ENCODE results near the gene SLC25A25. TPM values are rescaled to one million over a fixed set of nuclear protein-coding genes. Genes with fewer than 3 reads are reported as not detected.
"Not testable (repeated sequence)": the region's sequence is repeated elsewhere in the genome, so short reads cannot be mapped to it uniquely, and the experiment has no call there.

Gene SLC25A25
- total RNA-seq, 1 experiment from 2014 or later: 30.8 TPM

DNA sequence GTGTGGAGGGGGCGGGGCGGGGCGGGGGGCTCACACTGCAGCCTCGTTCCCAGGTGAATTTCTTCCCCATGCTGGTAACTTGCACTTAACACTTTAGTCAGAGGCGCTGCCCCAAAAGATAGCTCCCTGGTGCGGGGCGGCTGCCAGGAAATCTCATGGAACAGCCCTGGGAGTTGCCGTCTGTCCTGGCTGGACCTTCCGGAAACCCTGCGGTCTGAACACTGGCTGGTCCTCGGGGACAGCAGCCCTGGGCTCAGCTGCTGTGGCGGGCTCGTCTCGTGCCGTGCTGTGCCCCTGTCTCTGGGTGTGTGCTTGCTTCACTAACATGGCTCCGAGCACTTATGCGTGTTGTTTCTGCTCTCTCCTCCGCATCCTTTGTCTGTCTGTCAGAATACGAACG is 33.7 kb downstream of the SLC25A25 start:
- DNase-seq (ENCODE audit: low read depth, low spot score): no peak
- in situ Hi-C loops (cut with HindIII; ENCODE audit: low pct_unique_long_range_greater_than_20kb, low sequenced_read_pairs): no loop called here

DNA sequence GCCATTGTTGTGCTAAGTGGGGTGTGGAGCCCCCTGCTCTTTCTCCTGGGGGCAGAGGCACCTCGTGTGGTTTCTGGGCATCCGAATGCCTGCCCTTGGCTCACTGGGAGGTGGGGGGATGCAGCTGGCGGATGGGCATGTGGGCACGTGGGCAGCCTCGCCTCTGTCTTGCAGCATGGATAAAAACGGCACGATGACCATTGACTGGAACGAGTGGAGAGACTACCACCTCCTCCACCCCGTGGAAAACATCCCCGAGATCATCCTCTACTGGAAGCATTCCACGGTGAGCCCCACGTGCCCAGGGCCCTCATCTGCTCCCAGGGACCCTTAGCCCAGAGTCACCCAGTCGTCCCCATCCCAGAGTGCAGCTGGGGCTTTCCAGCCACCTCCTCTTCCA is 34.2 kb downstream of the SLC25A25 start:
- no peak for DNase-seq (ENCODE audit: low read depth, low spot score)
- in situ Hi-C loops (cut with HindIII; ENCODE audit: low pct_unique_long_range_greater_than_20kb, low sequenced_read_pairs): no loop called here

- no peak for DNase-seq (ENCODE audit: low read depth, low spot score)
- in situ Hi-C loops (cut with HindIII; ENCODE audit: low pct_unique_long_range_greater_than_20kb, low sequenced_read_pairs): no loop called here
These were observed 35.0 kb downstream of the SLC25A25 start for GRCh38 chr9:128102861-128103588.

DNA sequence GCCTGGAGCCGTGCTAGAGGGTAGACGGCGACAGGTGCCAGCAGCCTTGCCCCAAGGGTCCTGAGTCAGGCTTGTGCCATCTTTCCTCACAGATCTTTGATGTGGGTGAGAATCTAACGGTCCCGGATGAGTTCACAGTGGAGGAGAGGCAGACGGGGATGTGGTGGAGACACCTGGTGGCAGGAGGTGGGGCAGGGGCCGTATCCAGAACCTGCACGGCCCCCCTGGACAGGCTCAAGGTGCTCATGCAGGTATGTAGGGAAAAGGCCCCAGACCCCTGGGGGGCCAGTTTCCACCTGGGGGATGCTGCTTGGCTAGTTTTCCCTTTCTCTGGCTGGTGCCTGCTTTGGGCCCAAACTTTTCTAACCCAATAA is 35.5 kb downstream of the SLC25A25 start:
- in situ Hi-C loops (cut with HindIII; ENCODE audit: low pct_unique_long_range_greater_than_20kb, low sequenced_read_pairs): no loop called here
- DNase-seq (ENCODE audit: low read depth, low spot score): no peak

- DNase-seq (ENCODE audit: low read depth, low spot score): no peak
- in situ Hi-C loops (cut with HindIII; ENCODE audit: low pct_unique_long_range_greater_than_20kb, low sequenced_read_pairs): no loop called here
These were observed 36.2 kb downstream of the SLC25A25 start for GRCh38 chr9:128104171-128104618.

DNA sequence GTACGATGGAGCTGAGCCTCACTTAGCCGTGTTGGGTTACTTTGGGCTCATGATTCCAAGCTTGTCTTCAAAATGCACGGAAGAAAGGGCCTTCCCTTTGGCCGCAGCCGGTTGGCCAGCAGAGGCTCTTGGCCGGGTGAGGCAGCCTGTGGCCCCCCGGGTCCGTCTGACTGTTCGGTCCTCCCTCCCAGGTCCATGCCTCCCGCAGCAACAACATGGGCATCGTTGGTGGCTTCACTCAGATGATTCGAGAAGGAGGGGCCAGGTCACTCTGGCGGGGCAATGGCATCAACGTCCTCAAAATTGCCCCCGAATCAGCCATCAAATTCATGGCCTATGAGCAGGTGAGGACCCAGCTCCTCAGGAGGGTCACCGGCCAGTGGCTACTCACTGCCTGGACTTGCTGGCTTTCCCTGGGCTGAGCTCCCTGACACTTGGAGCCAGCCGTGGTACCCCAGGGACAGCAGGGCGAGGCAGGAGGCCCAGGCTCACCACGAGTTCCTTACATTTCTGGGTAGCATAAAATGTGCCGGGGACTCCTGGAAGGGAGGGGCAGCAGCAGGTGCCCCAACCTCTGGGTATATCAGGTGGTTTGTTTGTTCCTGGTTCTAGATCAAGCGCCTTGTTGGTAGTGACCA is 37.6 kb downstream of the SLC25A25 start:
- no peak for DNase-seq (ENCODE audit: low read depth, low spot score)
- in situ Hi-C loops (cut with HindIII; ENCODE audit: low pct_unique_long_range_greater_than_20kb, low sequenced_read_pairs): no loop called here

DNA sequence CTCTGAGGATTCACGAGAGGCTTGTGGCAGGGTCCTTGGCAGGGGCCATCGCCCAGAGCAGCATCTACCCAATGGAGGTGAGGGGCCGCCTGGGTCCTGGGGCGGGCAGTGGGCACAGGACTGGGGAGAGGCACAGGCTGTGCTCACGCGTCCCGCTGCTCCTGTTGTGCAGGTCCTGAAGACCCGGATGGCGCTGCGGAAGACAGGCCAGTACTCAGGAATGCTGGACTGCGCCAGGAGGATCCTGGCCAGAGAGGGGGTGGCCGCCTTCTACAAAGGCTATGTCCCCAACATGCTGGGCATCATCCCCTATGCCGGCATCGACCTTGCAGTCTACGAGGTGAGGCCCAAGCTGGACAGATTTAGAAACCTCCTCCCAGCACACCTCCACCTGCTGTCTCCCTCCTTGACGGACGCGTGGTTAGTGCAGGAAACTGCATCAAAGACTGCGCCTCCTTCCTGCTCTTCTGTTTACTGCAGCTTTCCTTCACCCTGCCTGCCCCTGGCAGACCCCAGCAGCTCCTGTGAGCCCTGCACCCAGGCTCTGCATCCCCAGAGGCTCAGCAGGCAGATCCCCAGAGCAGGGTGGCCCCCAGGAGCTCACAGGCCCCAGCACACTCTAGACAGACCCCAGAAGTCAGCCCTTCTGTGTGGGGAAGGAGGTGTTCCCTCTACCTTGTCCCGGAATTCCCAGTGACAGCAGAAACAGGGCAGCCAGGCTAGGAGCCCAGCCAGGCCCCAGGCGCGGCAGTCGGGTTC is 38.3 kb downstream of the SLC25A25 start:
- in situ Hi-C loops (cut with HindIII; ENCODE audit: low pct_unique_long_range_greater_than_20kb, low sequenced_read_pairs): no loop called here
- DNase-seq (ENCODE audit: low read depth, low spot score): no peak

GRCh38 chr9:128106940-128107467 is 39.0 kb downstream of the SLC25A25 start:
- DNase-seq (ENCODE audit: low read depth, low spot score): no peak
- in situ Hi-C loops (cut with HindIII; ENCODE audit: low pct_unique_long_range_greater_than_20kb, low sequenced_read_pairs): no loop called here

DNA sequence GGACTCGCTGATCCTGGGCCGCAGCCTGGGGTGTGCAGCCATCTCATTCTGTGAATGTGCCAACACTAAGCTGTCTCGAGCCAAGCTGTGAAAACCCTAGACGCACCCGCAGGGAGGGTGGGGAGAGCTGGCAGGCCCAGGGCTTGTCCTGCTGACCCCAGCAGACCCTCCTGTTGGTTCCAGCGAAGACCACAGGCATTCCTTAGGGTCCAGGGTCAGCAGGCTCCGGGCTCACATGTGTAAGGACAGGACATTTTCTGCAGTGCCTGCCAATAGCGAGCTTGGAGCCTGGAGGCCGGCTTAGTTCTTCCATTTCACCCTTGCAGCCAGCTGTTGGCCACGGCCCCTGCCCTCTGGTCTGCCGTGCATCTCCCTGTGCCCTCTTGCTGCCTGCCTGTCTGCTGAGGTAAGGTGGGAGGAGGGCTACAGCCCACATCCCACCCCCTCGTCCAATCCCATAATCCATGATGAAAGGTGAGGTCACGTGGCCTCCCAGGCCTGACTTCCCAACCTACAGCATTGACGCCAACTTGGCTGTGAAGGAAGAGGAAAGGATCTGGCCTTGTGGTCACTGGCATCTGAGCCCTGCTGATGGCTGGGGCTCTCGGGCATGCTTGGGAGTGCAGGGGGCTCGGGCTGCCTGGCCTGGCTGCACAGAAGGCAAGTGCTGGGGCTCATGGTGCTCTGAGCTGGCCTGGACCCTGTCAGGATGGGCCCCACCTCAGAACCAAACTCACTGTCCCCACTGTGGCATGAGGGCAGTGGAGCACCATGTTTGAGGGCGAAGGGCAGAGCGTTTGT is 39.6 kb downstream of the SLC25A25 start:
- no peak for DNase-seq (ENCODE audit: low read depth, low spot score)
- in situ Hi-C loops (cut with HindIII; ENCODE audit: low pct_unique_long_range_greater_than_20kb, low sequenced_read_pairs): no loop called here

- DNase-seq (ENCODE audit: low read depth, low spot score): no peak
- in situ Hi-C loops (cut with HindIII; ENCODE audit: low pct_unique_long_range_greater_than_20kb, low sequenced_read_pairs): no loop called here
These were observed 40.4 kb downstream of the SLC25A25 start for GRCh38 chr9:128108269-128109049.

- in situ Hi-C loops (cut with HindIII; ENCODE audit: low pct_unique_long_range_greater_than_20kb, low sequenced_read_pairs): no loop called here
These were observed 41.1 kb downstream of the SLC25A25 start for GRCh38 chr9:128109050-128109709.

GRCh38 chr9:128111726-128112125 is 43.7 kb downstream of the SLC25A25 start:
- DNase-seq (ENCODE audit: low read depth, low spot score); in situ Hi-C loops (cut with HindIII; ENCODE audit: low pct_unique_long_range_greater_than_20kb, low sequenced_read_pairs): not testable (repeated sequence)

More at GRCh38 chr9:128109050-128109709, 41.1 kb downstream of the SLC25A25 start:
- DNase-seq (ENCODE audit: low read depth, low spot score): no peak

GRCh38 chr9:128113526-128114325 is 45.7 kb downstream of the SLC25A25 start:
- in situ Hi-C loops (cut with HindIII; ENCODE audit: low pct_unique_long_range_greater_than_20kb, low sequenced_read_pairs): no loop called here
- DNase-seq (ENCODE audit: low read depth, low spot score): no peak

DNA sequence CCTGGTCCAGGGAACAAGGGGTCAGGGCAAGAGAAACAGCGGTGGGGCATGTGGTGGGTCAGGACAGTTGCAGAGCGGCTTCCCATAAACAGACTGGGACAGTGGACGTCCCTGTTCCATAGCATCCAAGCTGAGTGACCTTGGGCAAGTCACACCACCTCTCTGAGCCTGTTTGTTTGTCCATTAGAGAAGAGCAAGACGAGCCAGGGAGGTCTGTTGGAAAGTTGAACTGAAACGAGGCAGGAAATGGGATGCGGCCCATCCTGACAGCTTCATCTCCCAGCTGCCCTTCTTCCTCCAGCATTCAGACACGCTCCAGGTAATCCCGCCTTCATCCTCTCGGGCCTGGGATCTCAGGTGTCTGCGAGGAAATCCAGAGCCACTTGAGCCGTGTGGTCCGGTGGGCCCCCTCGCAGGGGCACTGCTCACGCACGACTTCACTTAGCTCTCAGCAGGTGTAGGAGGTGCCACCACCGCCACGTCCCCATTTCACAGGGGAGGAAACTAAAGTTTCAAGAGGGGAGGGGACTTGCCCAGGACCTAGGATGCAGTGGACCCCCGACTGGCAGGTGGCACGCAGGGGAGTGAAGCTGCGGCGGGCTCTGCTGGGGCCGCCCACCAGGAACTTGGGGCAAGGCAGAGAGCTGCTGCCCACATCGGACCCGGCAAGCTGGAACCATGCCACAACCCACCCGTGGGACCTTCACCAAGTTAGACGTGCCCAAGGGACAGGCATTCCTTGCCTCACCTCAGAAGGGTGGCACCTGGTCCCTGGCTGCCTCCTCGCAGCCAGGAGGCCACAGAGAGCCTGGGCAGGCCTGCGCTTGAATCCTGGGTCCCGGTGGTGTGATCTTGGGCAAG is 46.5 kb downstream of the SLC25A25 start:
- no peak for DNase-seq (ENCODE audit: low read depth, low spot score)
- in situ Hi-C loops (cut with HindIII; ENCODE audit: low pct_unique_long_range_greater_than_20kb, low sequenced_read_pairs): no loop called here
